Measurements from ENCODE around the gene UBAC1. TPM values are rescaled to one million over a fixed set of nuclear protein-coding genes. Genes with fewer than 3 reads are reported as not detected.

UBAC1 gene
- total RNA-seq, 4 donors from 2014 or later: 47.6 to 63.2 (median 54.3) TPM

- Histone ChIP-seq H3K4me1 (peaks cover 20 to 38% (median 23%) of the 10 kb centered on the region in 3 donors), H3K36me3 (peaks cover 0 to 49% (median 8%) of the 10 kb centered on the region in 3 donors), H3K27ac (no peak overlapping the region), H3K27me3 (no peaks in the 10 kb centered on the region), H3K4me3 (no peak overlapping the region), H3K9me3 (peaks cover 0 to 23% (median 6%) of the 10 kb centered on the region in 3 donors)
- WGBS, 2 donors: 79 to 91% methylated on average over 2 of the region's 2 CpGs
- no peak for DNase-seq
- no peak for TF ChIP-seq CTCF (IDR thresholded peaks at IDR 0.05)
- TF ChIP-seq POLR2A (IDR thresholded peaks at IDR 0.05): no peak
- intact Hi-C loops (cut with DNase I): no loop called here
These were observed 51.0 kb downstream of the UBAC1 start for GRCh38 chr9:135910216-135910615.

GRCh38 chr9:135909371-135909770 lies 51.8 kb downstream of the UBAC1 start:
- no peak overlapping the region for H3K27ac ChIP-seq
- H3K4me1 ChIP-seq: peaks cover 25 to 46% (median 32%) of the 10 kb centered on the region in 3 donors
- peaks cover 0 to 40% (median 5%) of the 10 kb centered on the region in 3 donors for H3K36me3 ChIP-seq
- no peak for DNase-seq
- peaks cover 0 to 14% (median 6%) of the 10 kb centered on the region in 3 donors for H3K9me3 ChIP-seq
- no peak for TF ChIP-seq CTCF (IDR thresholded peaks at IDR 0.05)
- no peak for TF ChIP-seq POLR2A (IDR thresholded peaks at IDR 0.05)
- no peak overlapping the region for H3K4me3 ChIP-seq
- 93 to 94% methylated on average over 6 of the region's 6 CpGs for WGBS, 2 donors
- H3K27me3 ChIP-seq: no peaks in the 10 kb centered on the region
- intact Hi-C loops (cut with DNase I): no loop called here

DNA sequence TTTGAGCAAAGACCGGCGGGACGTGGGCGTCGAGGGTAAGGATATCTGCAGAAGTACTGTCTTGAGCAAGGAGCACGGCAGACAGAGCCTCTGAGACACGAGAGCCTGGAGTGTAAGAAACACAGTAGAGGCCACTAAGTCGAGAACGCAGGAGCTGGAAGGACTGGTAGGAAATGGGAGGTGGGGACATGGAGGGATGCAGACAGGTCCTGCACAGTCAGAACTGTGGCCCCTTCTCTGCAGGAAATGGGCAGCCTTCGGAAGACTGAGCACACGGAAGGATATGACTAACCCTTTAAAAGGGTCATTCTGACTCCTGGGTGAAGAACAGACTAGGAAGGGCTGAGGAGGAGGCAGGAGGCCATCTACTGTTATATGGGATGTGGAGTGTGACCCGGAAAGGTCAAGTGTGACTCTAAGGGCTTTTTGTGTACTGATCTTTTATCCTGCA lies 52.4 kb downstream of the UBAC1 start:
- no peak for DNase-seq
- intact Hi-C loops (cut with DNase I): no loop called here
- peak overlapping the region in 3 of 4 donors; percentile 67 to 94 (median 85) for H3K4me3 ChIP-seq
- H3K36me3 ChIP-seq: peaks cover 0 to 34% (median 4%) of the 10 kb centered on the region in 3 donors
- H3K4me1 ChIP-seq: peaks cover 27 to 52% (median 36%) of the 10 kb centered on the region in 3 donors
- 73 to 80% methylated on average over 7 to 11 of the region's 12 CpGs for WGBS, 2 donors
- H3K9me3 ChIP-seq: peaks cover 0 to 8% (median under 1%) of the 10 kb centered on the region in 3 donors
- no peaks in the 10 kb centered on the region for H3K27me3 ChIP-seq
- TF ChIP-seq POLR2A (IDR thresholded peaks at IDR 0.05): no peak
- TF ChIP-seq CTCF (IDR thresholded peaks at IDR 0.05): no peak
- H3K27ac ChIP-seq: peak overlapping the region in 1 of 4 donors; percentile 92

DNA sequence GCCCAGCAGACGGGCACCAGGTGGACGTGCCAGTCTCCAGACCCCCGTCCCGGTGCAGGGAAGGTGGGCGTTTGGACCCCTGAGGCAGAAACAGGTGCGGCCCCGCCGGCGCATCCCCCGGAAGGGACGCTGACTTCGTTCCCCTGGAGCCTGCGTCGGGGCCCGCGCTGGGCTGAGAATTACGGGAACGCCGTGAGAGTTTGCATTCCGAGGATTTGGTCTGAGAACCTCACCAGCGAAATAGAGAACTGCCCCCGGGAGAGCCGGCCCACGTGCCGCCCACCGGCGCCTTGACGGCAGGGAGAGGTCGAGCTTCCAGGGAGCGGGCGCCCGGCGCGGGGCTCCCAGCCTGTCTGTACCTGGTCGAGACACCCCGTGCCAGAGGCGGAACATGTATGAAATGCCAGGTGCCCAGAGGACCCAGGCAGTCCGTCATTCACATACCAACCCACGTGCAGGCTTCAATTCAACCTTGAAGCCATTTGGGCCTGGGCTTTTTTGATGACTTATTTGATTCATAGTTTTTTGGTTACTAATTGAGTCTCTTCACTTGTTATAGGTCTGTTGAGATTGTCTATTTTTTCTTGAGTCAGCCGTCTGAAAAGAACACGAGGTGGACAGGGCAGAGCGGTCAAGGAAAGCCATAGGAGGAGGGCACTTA lies 53.0 kb downstream of the UBAC1 start:
- peak overlapping the region; percentile 79 to 93 (median 92) for H3K27ac ChIP-seq
- DNase-seq: no peak
- peak overlapping the region; percentile 67 to 94 (median 86) for H3K4me3 ChIP-seq
- no peaks in the 10 kb centered on the region for H3K27me3 ChIP-seq
- peaks cover 0 to 3% (median 0%) of the 10 kb centered on the region in 3 donors for H3K9me3 ChIP-seq
- peaks cover 27 to 58% (median 41%) of the 10 kb centered on the region in 3 donors for H3K4me1 ChIP-seq
- TF ChIP-seq POLR2A (IDR thresholded peaks at IDR 0.05) (no peak), CTCF (IDR thresholded peaks at IDR 0.05) (no peak)
- intact Hi-C loops (cut with DNase I): no loop called here
- peaks cover 0 to 29% (median 4%) of the 10 kb centered on the region in 3 donors for H3K36me3 ChIP-seq
- WGBS, 2 donors: 20 to 100% methylated on average over 1 to 13 of the region's 42 CpGs

DNA sequence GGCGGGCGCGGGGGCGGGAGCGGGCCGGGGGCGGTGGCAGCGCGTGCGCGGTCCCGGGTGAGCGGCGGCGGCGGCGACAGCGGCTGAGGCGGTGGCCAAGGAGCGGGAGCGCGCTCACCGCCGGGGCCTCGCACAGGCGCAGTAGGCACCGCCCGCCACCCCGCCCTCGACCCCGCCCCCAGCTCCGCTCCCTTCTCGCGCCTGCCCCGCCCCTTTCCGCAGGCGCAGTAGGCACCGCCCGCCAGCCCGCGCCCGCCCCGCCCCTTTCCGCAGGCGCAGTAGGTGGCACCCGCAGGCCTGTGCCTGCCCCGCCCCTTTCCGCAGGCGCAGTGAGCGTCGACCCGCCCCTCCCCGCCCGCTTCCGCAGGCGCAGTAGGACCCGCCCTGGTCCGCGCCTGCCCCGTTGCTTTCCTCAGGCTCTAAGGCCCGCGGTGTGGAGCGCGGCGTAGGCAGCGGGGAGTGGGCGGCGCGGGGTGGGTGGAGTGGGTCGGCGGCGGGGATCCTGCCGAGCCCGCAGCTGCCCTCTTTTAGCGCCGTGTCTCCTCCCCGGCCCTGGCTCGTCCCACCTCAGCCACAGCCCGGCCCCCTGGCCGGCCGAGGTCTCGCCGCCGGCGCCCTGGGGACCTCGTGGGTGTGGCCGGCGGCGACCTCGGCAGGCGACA lies 53.6 kb downstream of the UBAC1 start, which contains the start of gene CAMSAP1:
Gene CAMSAP1, minus strand, starts transcription at position 116 of the 662 bp plus-strand sequence. CDS start 387 bp downstream, outside the sequence.
- DNase-seq: peak; percentile 63
- Histone ChIP-seq H3K4me3 (peak within 1 kb of the TSS; percentile 67 to 94 (median 86)), H3K9me3 (no peaks in the 10 kb centered on the region), H3K4me1 (peaks cover 27 to 64% (median 48%) of the 10 kb centered on the region in 3 donors), H3K27ac (peak within 1 kb of the TSS; percentile 86 to 96 (median 94)), H3K36me3 (peaks cover 0 to 22% (median 4%) of the 10 kb centered on the region in 3 donors), H3K27me3 (no peaks in the 10 kb centered on the region)
- no CpG with 5 or more reads among the region's 91 CpGs for WGBS, 2 donors
- intact Hi-C loops (cut with DNase I): no loop called here
- TF ChIP-seq CTCF (IDR thresholded peaks at IDR 0.05): no peak
- TF ChIP-seq POLR2A (IDR thresholded peaks at IDR 0.05): peak in 2 of 4 donors; percentile 46 to 69
